ENCODE measurements around the gene CDKN2C. TPM values are rescaled to one million over a fixed set of nuclear protein-coding genes. Genes with fewer than 3 reads are reported as not detected.

The CDKN2C gene
- polyA plus RNA-seq, 1 of the 3 experiments (the other 2 are of a cell fraction) = 27.0 TPM

GRCh38 chr1:50993645-50994044 lies 23.6 kb downstream of the CDKN2C start:
- TF ChIP-seq RXRA (IDR thresholded peaks at IDR 0.05; ENCODE audit: borderline replicate concordance, low read depth) (no peak), FOSL2 (IDR thresholded peaks at IDR 0.05; ENCODE audit: borderline replicate concordance, low read depth) (no peak), TEAD4 (IDR thresholded peaks at IDR 0.05; ENCODE audit: borderline replicate concordance, insufficient read depth) (no peak), USF2 (IDR thresholded peaks at IDR 0.05; ENCODE audit: borderline replicate concordance, low read depth, low read length) (no peak), IRF3 (IDR thresholded peaks at IDR 0.05; ENCODE audit: low read depth, low read length) (no peak), USF1 (IDR thresholded peaks at IDR 0.05; ENCODE audit: borderline replicate concordance, low read depth) (no peak), CTCF (IDR thresholded peaks at IDR 0.05) (no peak), NRF1 (IDR thresholded peaks at IDR 0.05; ENCODE audit: low read depth, low read length) (no peak), GABPA (IDR thresholded peaks at IDR 0.05; ENCODE audit: low read depth) (no peak), SIN3A (IDR thresholded peaks at IDR 0.05; ENCODE audit: borderline replicate concordance, low read depth, low read length) (no peak), RFX5 (IDR thresholded peaks at IDR 0.05; ENCODE audit: low read length) (no peak), SMC3 (IDR thresholded peaks at IDR 0.05; ENCODE audit: low read depth, low read length) (no peak), EZH2phosphoT487 (IDR thresholded peaks at IDR 0.05; ENCODE audit: borderline replicate concordance, low read depth) (no peak), NFIC (IDR thresholded peaks at IDR 0.05; ENCODE audit: borderline replicate concordance) (no peak), REST (IDR thresholded peaks at IDR 0.05; ENCODE audit: low read depth, low read length) (no peak)
- no peak overlapping the region for H2AFZ ChIP-seq (ENCODE audit: low read depth)

More at GRCh38 chr1:50993645-50994044, 23.6 kb downstream of the CDKN2C start:
- no peaks in the 10 kb centered on the region for H4K20me1 ChIP-seq (ENCODE audit: insufficient read depth)
- H3K4me1 ChIP-seq (ENCODE audit: control insufficient read depth in 1 of 2, insufficient read depth in 2 of 2, low read depth in 1 of 2, low read length in 1 of 2) = no peaks in the 10 kb centered on the region
- ChIA-PET CTCF (interaction anchor here (2.0 kb wide), 1 partner anchor 64 kb away, joined by 7 read pairs; no protein-coding TSS in a partner anchor), POLR2A (no interaction called here)
- 92% methylated on average over 3 of the region's 3 CpGs for WGBS (ENCODE audit: low lambda C conversion rate)
- no peak overlapping the region for H3K4me3 ChIP-seq (ENCODE audit: low read depth in 2 of 2, low read length in 1 of 2)
- H3K27ac ChIP-seq (ENCODE audit: low read depth in 2 of 2, low read length in 1 of 2) = no peak overlapping the region
- H3K4me2 ChIP-seq = no peak overlapping the region
- no peaks in the 10 kb centered on the region for H3K27me3 ChIP-seq (ENCODE audit: insufficient read depth)
- no peak overlapping the region for H3K9ac ChIP-seq
- peaks cover 17% of the 10 kb centered on the region for H3K79me2 ChIP-seq (ENCODE audit: insufficient read depth)
- H3K9me3 ChIP-seq = no peaks in the 10 kb centered on the region
- DNase-seq = no peak
- no peaks in the 10 kb centered on the region for H3F3A ChIP-seq (replicated peaks; ENCODE audit: insufficient read depth)
- H3K9me2 ChIP-seq = no peaks in the 10 kb centered on the region
- H3K36me3 ChIP-seq (replicated peaks in 1 of 2; ENCODE audit: control insufficient read depth in 1 of 2, insufficient read depth in 2 of 2, low read length in 1 of 2) = peaks cover 0 to 8% of the 10 kb centered on the region in 2 experiments

Data from SK-N-SH (cell line).